H1 (cell line): ENCODE results near the gene GPR179. TPM values are rescaled to one million over a fixed set of nuclear protein-coding genes. Genes with fewer than 3 reads are reported as not detected.

Experiments used
- CTCF ChIA-PET: fragments of 300-600 bp; sonication (Branson Sonifier 250); formaldehyde crosslinking; loops from one replicate; lab custom pipeline; 2021; ENCODE audit not compliant: partially characterized antibody; lab: Charles Lee
- POLR2A ChIA-PET: fragments of 300-600 bp; sonication (Branson Sonifier 250); formaldehyde crosslinking; loops from one replicate; lab custom pipeline; 2021; ENCODE audit warnings: inconsistent platforms; ENCODE audit not compliant: partially characterized antibody; lab: Charles Lee
- DNase-seq, 2 experiments: peaks; one replicate each; pipeline versions ENCODE4 v3.0.0 to v3.0.0-alpha.2; 2010 to 2022; ENCODE audit warnings: low spot score in 2 of 2, low read depth in 1 of 2, mixed read lengths in 1 of 2
- FAIRE-seq: peaks from 2 replicates; lab custom pipeline; 2011; peaks lifted over from hg19 to GRCh38; lab: Jason Lieb, UNC
- H2AFZ ChIP-seq: 2 replicates; pipeline ENCODE4 v1.8.1; 2012; ENCODE audit warnings: low read length, inconsistent platforms
- H2AK5ac ChIP-seq: 2 replicates; pipeline ENCODE4 v1.6.1; 2013; ENCODE audit warnings: low read depth, low read length
- H2BK120ac ChIP-seq: replicated peaks from 2 replicates; pipeline ENCODE3; 2013; ENCODE audit warnings: low read depth, low read length, inconsistent platforms
- H2BK12ac ChIP-seq: 2 replicates; pipeline ENCODE4 v1.6.1; 2013; ENCODE audit warnings: low read depth, low read length
- H2BK15ac ChIP-seq: 2 replicates; pipeline ENCODE4 v1.6.1; 2013; ENCODE audit warnings: low read length
- H2BK20ac ChIP-seq: 2 replicates; pipeline ENCODE4 v1.6.1; 2013; ENCODE audit warnings: low read length
- H2BK5ac ChIP-seq: 2 replicates; pipeline ENCODE4 v1.6.1; 2013; ENCODE audit warnings: low read depth, low read length
- H3K14ac ChIP-seq: 2 replicates; pipeline ENCODE4 v1.6.1; 2013; ENCODE audit warnings: inconsistent platforms; ENCODE audit not compliant: insufficient read length
- H3K18ac ChIP-seq: 2 replicates; pipeline ENCODE4 v1.6.1; 2013; ENCODE audit warnings: low read length; ENCODE audit errors: extremely low read depth
- H3K23ac ChIP-seq: 2 replicates; pipeline ENCODE4 v1.6.1; 2013; ENCODE audit warnings: inconsistent platforms; ENCODE audit not compliant: insufficient read length
- H3K23me2 ChIP-seq: 2 replicates; pipeline ENCODE4 v1.6.1; 2013; ENCODE audit warnings: low read depth, low read length
- H3K27ac ChIP-seq: 2 replicates; pipeline ENCODE4 v1.6.1; 2011; ENCODE audit warnings: low read depth, low read length, inconsistent platforms
- H3K27me3 ChIP-seq, 4 experiments: replicated peaks in 1 of 4; 1 replicate in 1 of 4; 2 replicates in 3 of 4; pipeline versions ENCODE4 v1.6.1 to v1.8.1; 2011 to 2013; ENCODE audit warnings: low read length in 3 of 4, mild to moderate bottlenecking in 3 of 4, inconsistent platforms in 2 of 4, mixed read lengths in 2 of 4, moderate library complexity in 1 of 4; ENCODE audit not compliant: control insufficient read depth in 3 of 4, insufficient read depth in 3 of 4; ENCODE audit errors: extremely low read depth in 1 of 4
- H3K36me3 ChIP-seq, 4 experiments: 2 replicates each; pipeline versions ENCODE4 v1.6.1 to v1.8.1; 2011 to 2013; ENCODE audit warnings: mild to moderate bottlenecking in 4 of 4, low read length in 3 of 4, moderate library complexity in 2 of 4, control low read depth in 1 of 4, inconsistent platforms in 1 of 4; ENCODE audit not compliant: insufficient read depth in 4 of 4, control insufficient read depth in 2 of 4
- H3K4ac ChIP-seq: replicated peaks from 2 replicates; pipeline ENCODE3; 2013; ENCODE audit warnings: low read length, low read depth, mixed read lengths, inconsistent platforms; ENCODE audit not compliant: insufficient read length
- H3K4me1 ChIP-seq, 4 experiments: replicated peaks in 1 of 4; 1 replicate in 1 of 4; 2 replicates in 3 of 4; pipeline versions ENCODE4 v1.6.1 to v1.8.1; 2011 to 2013; ENCODE audit warnings: low read length in 3 of 4, inconsistent platforms in 2 of 4, mixed read lengths in 1 of 4; ENCODE audit not compliant: insufficient read depth in 4 of 4, control insufficient read depth in 3 of 4
- H3K4me2 ChIP-seq, 2 experiments: 2 replicates each; pipeline versions ENCODE4 v1.6.1 to v1.8.1; 2011 to 2013; ENCODE audit warnings: low read depth in 2 of 2, low read length in 2 of 2, control low read depth in 1 of 2, inconsistent platforms in 1 of 2, mild to moderate bottlenecking in 1 of 2; ENCODE audit not compliant: insufficient read depth in 1 of 2
- H3K4me3 ChIP-seq, 4 experiments: fragments of 200-600, 300-600 bp in 1 of 4; sonication (generic), shearing (Covaris generic), sonication (Bioruptor Twin) in 1 of 4; 2 replicates each; pipeline versions ENCODE4 v1.5.1 to v1.8.1; 2011 to 2016; ENCODE audit warnings: low read length in 4 of 4, low read depth in 3 of 4, control low read depth in 2 of 4, inconsistent platforms in 2 of 4, mild to moderate bottlenecking in 2 of 4, mixed read lengths in 1 of 4, moderate library complexity in 1 of 4; ENCODE audit not compliant: insufficient read depth in 2 of 4; ENCODE audit errors: extremely low read depth in 1 of 4
- H3K56ac ChIP-seq: replicated peaks from 2 replicates; pipeline ENCODE3; 2013; ENCODE audit warnings: low read depth, mild to moderate bottlenecking, mixed read lengths, low read length, inconsistent platforms; ENCODE audit not compliant: insufficient read length
- H3K79me1 ChIP-seq: 2 replicates; pipeline ENCODE4 v1.6.1; 2013; ENCODE audit warnings: low read depth, low read length, control low read depth
- H3K79me2 ChIP-seq, 2 experiments: 2 replicates each; pipeline versions ENCODE4 v1.6.1 to v1.8.1; 2012 to 2013; ENCODE audit warnings: low read length in 2 of 2, mild to moderate bottlenecking in 2 of 2, inconsistent platforms in 1 of 2; ENCODE audit not compliant: insufficient read depth in 2 of 2, control insufficient read depth in 1 of 2
- H3K9ac ChIP-seq, 4 experiments: replicated peaks in 1 of 4; 1 replicate in 1 of 4; 2 replicates in 3 of 4; pipeline versions ENCODE4 v1.6.1 to v1.8.1; 2011 to 2013; ENCODE audit warnings: low read depth in 3 of 4, low read length in 3 of 4, control low read depth in 2 of 4, mild to moderate bottlenecking in 2 of 4, moderate library complexity in 2 of 4, inconsistent platforms in 1 of 4; ENCODE audit errors: extremely low read depth in 1 of 4
- H3K9me3 ChIP-seq, 2 experiments: 2 replicates each; pipeline versions ENCODE4 v1.6.1 to v1.8.1; 2012 to 2013; ENCODE audit warnings: mild to moderate bottlenecking in 2 of 2, moderate library complexity in 2 of 2, control low read depth in 1 of 2, inconsistent platforms in 1 of 2, low read depth in 1 of 2, low read length in 1 of 2, mixed read lengths in 1 of 2; ENCODE audit not compliant: insufficient read depth in 2 of 2
- H4K20me1 ChIP-seq, 2 experiments: replicated peaks in 1 of 2; 2 replicates each; pipeline versions ENCODE3 to v1.8.1; 2011 to 2013; ENCODE audit warnings: inconsistent platforms in 2 of 2, low read length in 2 of 2, mild to moderate bottlenecking in 1 of 2; ENCODE audit not compliant: insufficient read depth in 2 of 2, control insufficient read depth in 1 of 2
- H4K5ac ChIP-seq: 2 replicates; pipeline ENCODE4 v1.6.1; 2013; ENCODE audit warnings: low read length, low read depth, mixed read lengths, inconsistent platforms; ENCODE audit not compliant: insufficient read length
- H4K8ac ChIP-seq: 2 replicates; pipeline ENCODE4 v1.8.0; 2013; ENCODE audit warnings: mild to moderate bottlenecking, moderate library complexity, low read length, inconsistent platforms; ENCODE audit not compliant: insufficient read depth; ENCODE audit errors: extremely low read depth
- H4K91ac ChIP-seq: replicated peaks from 2 replicates; pipeline ENCODE3; 2013; ENCODE audit warnings: low read length, mixed read lengths, inconsistent platforms; ENCODE audit not compliant: insufficient read length
- CHD1 ChIP-seq: IDR thresholded peaks from 2 replicates; pipeline ENCODE4 v1.6.1; 2012; ENCODE audit warnings: low read depth, low read length, improper control_type of control experiment
- WGBS, 2 experiments: shearing (Covaris generic) in 1 of 2; methylation state at CpG; one replicate each; pipeline versions ENCODE4 v1.1.6 to v1.1.7; 2013 to 2015; ENCODE audit warnings: low lambda C conversion rate in 2 of 2, mixed read lengths in 2 of 2, inconsistent platforms in 1 of 2, low coverage in 1 of 2, missing lambda C conversion rate in 1 of 2; ENCODE audit not compliant: insufficient replicate concordance in 2 of 2, insufficient coverage in 1 of 2, insufficient read length in 1 of 2; ENCODE audit errors: extremely low coverage in 1 of 2, missing lambda C conversion rate in 1 of 2; 5-methylcytosine and 5-hydroxymethylcytosine counted together
- polyA plus RNA-seq, 7 experiments: library from polyadenylated mRNA; depleted of rRNA in 3 of 7; stranded (reverse) in 5 of 7; unstranded in 2 of 7; fragments of >200 nt in 5 of 7; fragments of 200-250 nt in 2 of 7; gene quantifications; 1 replicate in 5 of 7; 2 replicates in 1 of 7; 4 replicates in 1 of 7; pipeline versions ENCODE4 v1.2.1 to v1.2.3, GENCODE V29; 2011 to 2013; ENCODE audit warnings: missing spikeins in 2 of 7, mixed read lengths in 2 of 7
- total RNA-seq: library from RNA; stranded (reverse); fragmentation: NEBNext Ultra II Directional; extraction: Animal tissue kit (Norgen Biotek cat#: 25700); gene quantifications from 2 replicates; pipeline ENCODE4 v1.2.1, GENCODE V29; 2021

GPR179 gene
- total and polyA plus RNA-seq, 2 of the 8 experiments (the other 6 are each of a cell fraction or from before 2014, with no cell fraction given), result 0.02 to 0.07 TPM

DNA sequence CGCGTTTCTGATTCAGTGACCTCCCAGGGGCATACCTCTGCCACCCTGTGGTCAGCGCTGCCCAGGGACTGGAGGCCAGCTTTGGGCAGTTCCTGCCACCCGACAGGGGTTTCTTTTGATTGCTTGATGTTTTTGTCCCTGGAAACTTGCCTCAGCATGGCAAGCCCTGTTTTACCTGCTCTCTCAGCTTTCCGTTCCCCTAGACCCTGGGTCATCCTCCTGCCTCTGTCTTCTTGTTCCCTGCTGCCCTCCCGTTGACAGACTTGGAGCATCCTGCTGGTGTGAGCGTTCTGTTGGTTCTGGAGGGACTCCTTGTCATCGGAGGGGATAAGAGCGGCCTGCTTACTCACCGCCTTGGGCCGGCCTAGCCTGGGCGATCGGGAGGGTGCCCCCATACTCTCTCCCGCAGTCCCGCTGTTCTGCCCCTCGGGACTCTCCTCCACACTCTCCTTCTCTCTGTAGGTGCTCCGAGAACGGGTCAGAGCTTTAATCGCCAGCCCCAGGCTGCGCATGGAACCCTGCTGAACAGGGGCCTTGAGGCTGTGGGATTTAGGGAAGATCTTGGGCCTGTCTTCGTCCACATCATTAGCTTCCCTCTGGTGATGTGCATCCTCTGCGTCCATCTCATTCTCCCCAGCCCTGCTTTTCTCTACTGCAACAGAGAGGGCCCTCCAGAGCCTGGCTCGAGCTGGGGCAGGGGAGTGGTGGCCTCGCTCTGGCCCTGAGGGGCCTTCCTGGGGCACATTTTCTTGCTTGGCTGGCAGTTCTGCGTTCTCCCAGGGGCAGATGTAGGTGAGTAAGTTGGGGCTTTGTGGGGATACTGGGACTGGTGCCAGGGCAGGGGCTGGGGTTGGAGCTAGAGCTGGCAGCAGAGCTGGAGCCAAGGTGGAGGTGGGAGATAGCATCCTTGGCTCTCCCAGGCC is 13.7 kb downstream of the GPR179 start:
- WGBS, 2 experiments, result 91% methylated on average over 25 of the region's 25 CpGs; no CpG with 5 or more reads in 1 of the 2 experiments
- FAIRE-seq (no peak), DNase-seq (no peak)
- Histone ChIP-seq H3K18ac (no peak overlapping the region; the same call in 1 of the 2 replicates), H3K79me2 (no peaks in the 10 kb centered on the region), H3K4me1 (peaks cover 0 to 10% (median 5%) of the 10 kb centered on the region in 4 experiments; a peak in 5 of 7 replicates), H2BK20ac (no peak overlapping the region), H3K56ac (no peak overlapping the region), H2AFZ (no peak overlapping the region), H2BK5ac (no peak overlapping the region), H3K4ac (no peak overlapping the region), H4K20me1 (no peaks in the 10 kb centered on the region), H3K14ac (no peak overlapping the region), H3K36me3 (no peaks in the 10 kb centered on the region), H3K27ac (no peak overlapping the region), H4K91ac (no peak overlapping the region), H2BK120ac (no peak overlapping the region), H3K23me2 (no peaks in the 10 kb centered on the region), H2BK12ac (no peak overlapping the region), H2AK5ac (no peak overlapping the region), H4K5ac (no peak overlapping the region), H3K23ac (no peak overlapping the region), H3K9ac (no peak overlapping the region), H4K8ac (no peak overlapping the region; the same call in 1 of the 2 replicates), H3K4me3 (no peak overlapping the region), H3K4me2 (no peak overlapping the region), H3K9me3 (no peaks in the 10 kb centered on the region), H2BK15ac (no peak overlapping the region), H3K27me3 (no peaks in the 10 kb centered on the region), H3K79me1 (no peaks in the 10 kb centered on the region)
- no peak for TF ChIP-seq CHD1
- CTCF ChIA-PET, result interaction anchor here (1.0 to 12.0 kb wide), 10 partner anchors 8 to 154 kb away, joined by 3 to 192 read pairs (median 4); partner anchors contain the start of gene GPR179
- POLR2A ChIA-PET, result interaction anchor here (0.9 to 2.9 kb wide), 9 partner anchors 8 to 84 kb away, joined by 3 to 13 read pairs (median 5); no protein-coding TSS in a partner anchor
